ENCODE data around the gene GNPTG. TPM values are rescaled to one million over a fixed set of nuclear protein-coding genes. Genes with fewer than 3 reads are reported as not detected.

The GNPTG gene
- total RNA-seq, 1 experiment from 2014 or later = 29.4 TPM

- DNase-seq = no peak
- H2BK12ac ChIP-seq (ENCODE audit: insufficient read length, low read depth, low read length) = no peak overlapping the region
- H4K5ac ChIP-seq (ENCODE audit: insufficient read length, low read depth, low read length) = no peak overlapping the region
- no peak for TF ChIP-seq CTCF (conservative IDR thresholded peaks at IDR 0.05)
- H3K56ac ChIP-seq (ENCODE audit: insufficient read length, low read depth, low read length) = no peak overlapping the region
- H3K9me3 Mint-ChIP-seq = no peaks in the 10 kb centered on the region
- no peak overlapping the region for H3K23ac ChIP-seq (ENCODE audit: insufficient read length, low read depth, low read length)
- H3K36me3 Mint-ChIP-seq (ENCODE audit: insufficient read depth in 1 of 3, low read depth in 3 of 3) = peaks cover 7 to 22% (median 22%) of the 10 kb centered on the region in 3 experiments; a peak in 6 of 7 replicates
- H3K4me1 ChIP-seq (ENCODE audit: insufficient read depth, low read length) = no peaks in the 10 kb centered on the region
- H3T11ph ChIP-seq (ENCODE audit: low read length) = no peak overlapping the region
- no peak overlapping the region for H2BK15ac ChIP-seq (ENCODE audit: low read depth, low read length)
- H2AFZ ChIP-seq (ENCODE audit: low read length) = no peak overlapping the region
- H3K4ac ChIP-seq (ENCODE audit: low read depth, low read length) = no peak overlapping the region
- H3K14ac ChIP-seq (ENCODE audit: insufficient read depth, low read length) = no peak overlapping the region
- H2AK5ac ChIP-seq (ENCODE audit: insufficient read length, low read length) = no peak overlapping the region
- H3K4me3 Mint-ChIP-seq = no peak overlapping the region
- no peaks in the 10 kb centered on the region for H3K9me3 ChIP-seq (ENCODE audit: control insufficient read depth, low read depth, low read length)
- H3K4me2 ChIP-seq (ENCODE audit: insufficient read depth, insufficient read length, low read length) = no peak overlapping the region
- no peaks in the 10 kb centered on the region for H3K27me3 Mint-ChIP-seq (ENCODE audit: low read depth)
- H3K79me2 ChIP-seq (ENCODE audit: insufficient read depth, low read length) = no peaks in the 10 kb centered on the region; the same call in 1 of the 2 replicates
- H4K8ac ChIP-seq (replicated peaks; ENCODE audit: insufficient read length, low read depth, low read length) = no peak overlapping the region
- no peak overlapping the region for H4K91ac ChIP-seq (ENCODE audit: insufficient read length, low read depth, low read length)
- H2BK5ac ChIP-seq (ENCODE audit: insufficient read length, low read length) = no peak overlapping the region
- H3K27ac ChIP-seq (ENCODE audit: insufficient read length, low read depth, low read length) = no peak overlapping the region
- H4K20me1 ChIP-seq (ENCODE audit: control insufficient read depth, insufficient read depth, insufficient read length) = no peaks in the 10 kb centered on the region
- H2BK20ac ChIP-seq (ENCODE audit: low read depth, low read length, poor library complexity, severe bottlenecking) = no peak overlapping the region
- no peak overlapping the region for H3K9ac ChIP-seq (ENCODE audit: extremely low read depth, insufficient read length, low read length)
- peak overlapping the region in 2 of 3 experiments; percentile 55 to 59; a peak in 2 of 7 replicates for H3K27ac Mint-ChIP-seq
- peaks cover 0 to 2% of the 10 kb centered on the region in 2 experiments; a peak in 1 of 4 replicates for H3K4me1 Mint-ChIP-seq
- H2BK120ac ChIP-seq (ENCODE audit: low read depth, low read length, poor library complexity, severe bottlenecking) = no peak overlapping the region
- WGBS (ENCODE audit: extremely low coverage, insufficient read length, low lambda C conversion rate) = no CpG with 5 or more reads among the region's 14 CpGs
- no peaks in the 10 kb centered on the region for H3K79me1 ChIP-seq (ENCODE audit: insufficient read depth, low read depth, low read length, poor library complexity, severe bottlenecking)
- H3K23me2 ChIP-seq (ENCODE audit: insufficient read length, low read depth, low read length, poor library complexity, severe bottlenecking) = no peaks in the 10 kb centered on the region
- H3K18ac ChIP-seq (ENCODE audit: insufficient read length, low read depth, low read length) = no peak overlapping the region
- H3K27me3 ChIP-seq (ENCODE audit: insufficient read depth, low read length) = no peaks in the 10 kb centered on the region
These were observed 52.0 kb downstream of the GNPTG start for GRCh38 chr16:1403733-1404132.
